Aorta (tissue), 5 donors: ENCODE results near the gene FEV. TPM values are rescaled to one million over a fixed set of nuclear protein-coding genes. Genes with fewer than 3 reads are reported as not detected.

ENCODE experiments used
- ATAC-seq: fragments of 200-7000 bp; cut with Tn5 transposase; one replicate; pipeline ENCODE4 v1.9.1; 2022; ENCODE audit warnings: moderate library complexity; ENCODE audit not compliant: low FRiP score
- DNase-seq, 2 donors: peaks; one replicate each; pipeline ENCODE4 v3.0.0-alpha.2; 2020
- H3K27ac ChIP-seq, 2 donors: one replicate each; pipeline ENCODE4 v1.5.1; 2013; ENCODE audit warnings: low read length in 2 of 2, mild to moderate bottlenecking in 2 of 2, moderate library complexity in 2 of 2, control low read depth in 1 of 2, inconsistent platforms in 1 of 2, low read depth in 1 of 2
- H3K27me3 ChIP-seq, 2 donors: one replicate each; pipeline ENCODE4 v1.6.1; 2013; ENCODE audit warnings: control low read depth in 1 of 2, low read length in 1 of 2, mild to moderate bottlenecking in 1 of 2, moderate library complexity in 1 of 2; ENCODE audit not compliant: insufficient read depth in 2 of 2, control insufficient read depth in 1 of 2
- H3K36me3 ChIP-seq, 2 donors: one replicate each; pipeline ENCODE4 v1.6.1; 2013; ENCODE audit warnings: control low read depth in 1 of 2, low read length in 1 of 2, mild to moderate bottlenecking in 1 of 2; ENCODE audit not compliant: insufficient read depth in 2 of 2, control insufficient read depth in 1 of 2
- H3K4me1 ChIP-seq, 2 donors: one replicate each; pipeline ENCODE4 v1.6.1; 2013; ENCODE audit warnings: low read length in 2 of 2, control low read depth in 1 of 2, mild to moderate bottlenecking in 1 of 2, moderate library complexity in 1 of 2; ENCODE audit not compliant: insufficient read depth in 2 of 2, control insufficient read depth in 1 of 2
- H3K4me3 ChIP-seq, 2 donors: one replicate each; pipeline ENCODE4 v1.5.1; 2013; ENCODE audit warnings: low read length in 2 of 2, control low read depth in 1 of 2, mild to moderate bottlenecking in 1 of 2
- H3K9me3 ChIP-seq: one replicate; pipeline ENCODE4 v1.6.1; 2013; ENCODE audit warnings: mild to moderate bottlenecking, low read length; ENCODE audit not compliant: control insufficient read depth
- WGBS, 2 donors: extraction: QIAGEN DNeasy Blood & Tissue Kit; methylation state at CpG; one replicate each; pipeline ENCODE4 v1.1.7; 2013; 5-methylcytosine and 5-hydroxymethylcytosine counted together
- intact Hi-C, 2 donors: fragments of 100-400 bp; cut with DNase I; formaldehyde crosslinking; loops; one replicate each; pipeline versions ENCODE4 v1.14.2 to v1.15.0; 2022
- long read RNA-seq, 2 donors: library from polyadenylated mRNA; unstranded; transcript quantifications; one replicate each; pipeline ENCODE4 v2.0.0, GENCODE V29; 2020 to 2021
- polyA plus RNA-seq, 2 donors: library from polyadenylated mRNA; stranded (reverse); fragments of 200-250 nt; gene quantifications; one replicate each; pipeline ENCODE4 v1.2.3, GENCODE V29; 2013
- total RNA-seq, 2 donors: library from RNA; stranded (reverse); fragmentation: NEBNext Ultra II Directional; extraction: Animal tissue kit (Norgen Biotek cat#: 25700); gene quantifications; one replicate each; pipeline ENCODE4 v1.2.1, GENCODE V29; 2021
- donor health status: healthy with polysubstance abuse.
- donor health status: Bipolar disorder and iron deficiency.
- donor health status: DM: no; HTN: no; CAD: no.
- donor health status: DM: no; HTN: no; CAD: no.
- donor health status: DM: yes; HTN: yes; CAD: no.

FEV gene
- total RNA-seq: not detected
- polyA plus RNA-seq: 1 to 10 TPM in 1 of 2 donors, not detected in 1; 1.9 TPM
- long read RNA-seq, donor 1: 0 reads
- long read RNA-seq, donor 2: 0 reads

- Histone ChIP-seq H3K27ac (no peak within 1 kb of the TSS), H3K36me3 (no peaks in the 10 kb centered on the region), H3K27me3 (peaks cover 0 to 2% of the 10 kb centered on the region in 2 donors), H3K9me3 (no peaks in the 10 kb centered on the region), H3K4me1 (no peaks in the 10 kb centered on the region), H3K4me3 (no peak within 1 kb of the TSS)
- DNase-seq: peak; percentile 32 to 66
- intact Hi-C loops: no loop called here
- no peak for ATAC-seq
- 0 to 1% methylated on average over 17 to 32 of the region's 32 CpGs for WGBS, 2 donors
Measured at GRCh38 chr2:218985021-218985324, at the start of gene FEV. Gene FEV, minus strand, starts transcription at chr2:218985184. Its CDS starts 109 bp downstream, at chr2:218985075.

GRCh38 chr2:219032051-219032745, 47.2 kb upstream of the FEV start:
- intact Hi-C loops: no loop called here
- Histone ChIP-seq H3K27ac (no peak overlapping the region), H3K27me3 (no peaks in the 10 kb centered on the region), H3K36me3 (no peaks in the 10 kb centered on the region), H3K4me1 (no peaks in the 10 kb centered on the region), H3K4me3 (no peak overlapping the region), H3K9me3 (no peaks in the 10 kb centered on the region)
- 83 to 84% methylated on average over 23 of the region's 23 CpGs for WGBS, 2 donors
- peak in 1 of 2 donors; percentile 56 for DNase-seq
- ATAC-seq: no peak

DNA sequence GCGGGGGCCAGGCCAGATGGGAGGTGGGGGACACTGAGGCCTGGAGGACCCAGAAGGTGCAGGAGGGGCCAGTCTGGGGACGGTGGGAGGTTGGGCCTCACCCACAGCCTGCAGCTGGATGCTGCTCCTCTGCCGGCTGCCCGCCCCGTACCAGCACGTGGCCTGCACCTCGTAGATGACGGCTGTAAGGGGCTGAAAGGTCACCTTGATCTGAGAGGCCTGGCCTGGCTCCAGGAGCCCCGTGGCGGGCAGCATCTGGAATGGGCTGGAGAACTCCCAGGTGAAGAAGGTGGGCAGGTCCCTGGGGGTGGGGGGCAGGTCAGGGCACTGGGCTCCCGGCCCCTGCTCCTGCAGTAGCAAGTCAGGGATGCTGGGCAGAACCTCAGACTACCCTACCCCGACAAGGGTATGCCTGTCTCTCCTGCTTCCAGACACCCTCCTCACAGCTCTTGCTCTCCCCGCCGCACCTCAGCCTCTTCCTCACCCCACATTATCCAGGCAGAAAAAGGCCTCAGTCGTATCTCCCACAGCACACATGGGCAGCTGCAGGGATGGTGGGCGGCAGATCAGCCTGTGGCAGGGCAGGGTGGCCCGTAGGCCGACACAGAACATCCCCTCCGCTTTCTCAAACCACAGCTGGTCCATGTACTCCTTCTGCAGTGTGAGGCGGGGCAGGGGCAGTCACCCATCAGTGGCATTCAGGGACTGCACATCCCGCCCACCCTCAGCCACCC, 46.2 kb upstream of the FEV start:
- intact Hi-C loops: no loop called here
- Histone ChIP-seq H3K27ac (no peak overlapping the region), H3K9me3 (no peaks in the 10 kb centered on the region), H3K27me3 (no peaks in the 10 kb centered on the region), H3K36me3 (no peaks in the 10 kb centered on the region), H3K4me3 (no peak overlapping the region), H3K4me1 (no peaks in the 10 kb centered on the region)
- 83 to 84% methylated on average over 20 to 21 of the region's 21 CpGs for WGBS, 2 donors
- ATAC-seq (no peak), DNase-seq (peak in 1 of 2 donors; percentile 62)

- H3K9me3 ChIP-seq: no peaks in the 10 kb centered on the region
- H3K36me3 ChIP-seq: no peaks in the 10 kb centered on the region
- WGBS, 2 donors: 77 to 83% methylated on average over 16 of the region's 16 CpGs
- intact Hi-C loops: no loop called here
- ATAC-seq (no peak), DNase-seq (peak in 1 of 2 donors; percentile 64)
- H3K27me3 ChIP-seq: no peaks in the 10 kb centered on the region
- H3K4me1 ChIP-seq: no peaks in the 10 kb centered on the region
- H3K4me3 ChIP-seq: no peak overlapping the region
- H3K27ac ChIP-seq: no peak overlapping the region
Measured at GRCh38 chr2:219030177-219030940, 45.4 kb upstream of the FEV start.

- Histone ChIP-seq H3K4me3 (no peak overlapping the region), H3K9me3 (no peaks in the 10 kb centered on the region), H3K36me3 (no peaks in the 10 kb centered on the region), H3K27me3 (no peaks in the 10 kb centered on the region), H3K27ac (no peak overlapping the region), H3K4me1 (no peaks in the 10 kb centered on the region)
- WGBS, 2 donors: 33 to 36% methylated on average over 9 of the region's 9 CpGs
- peak; percentile 81 for ATAC-seq
- intact Hi-C loops: loop anchor here (10.0 kb wide), 1 partner anchor 125 kb away; no protein-coding TSS in a partner anchor
- peak; percentile 83 to 93 for DNase-seq
Measured at GRCh38 chr2:219029829-219030165, 44.8 kb upstream of the FEV start.

- H3K27ac ChIP-seq: no peak overlapping the region
- H3K4me1 ChIP-seq: no peaks in the 10 kb centered on the region
- WGBS, 2 donors: 76 to 77% methylated on average over 13 of the region's 13 CpGs
- intact Hi-C loops: loop anchor here (10.0 kb wide), 1 partner anchor 126 kb away; no protein-coding TSS in a partner anchor
- DNase-seq (peak in 1 of 2 donors; percentile 71), ATAC-seq (peak; percentile 2)
- no peaks in the 10 kb centered on the region for H3K9me3 ChIP-seq
- H3K36me3 ChIP-seq: no peaks in the 10 kb centered on the region
- no peak overlapping the region for H3K4me3 ChIP-seq
- H3K27me3 ChIP-seq: no peaks in the 10 kb centered on the region
Measured at GRCh38 chr2:219028996-219029828, 44.2 kb upstream of the FEV start.

- H3K27me3 ChIP-seq: no peaks in the 10 kb centered on the region
- H3K27ac ChIP-seq: no peak overlapping the region
- WGBS, 2 donors: 81 to 82% methylated on average over 5 of the region's 5 CpGs
- no peaks in the 10 kb centered on the region for H3K4me1 ChIP-seq
- H3K9me3 ChIP-seq: no peaks in the 10 kb centered on the region
- intact Hi-C loops: loop anchor here (10.0 kb wide), 1 partner anchor 127 kb away; no protein-coding TSS in a partner anchor
- H3K4me3 ChIP-seq: no peak overlapping the region
- DNase-seq (peak in 1 of 2 donors; percentile 46), ATAC-seq (no peak)
- no peaks in the 10 kb centered on the region for H3K36me3 ChIP-seq
Measured at GRCh38 chr2:219028141-219028540, 43.2 kb upstream of the FEV start.

GRCh38 chr2:219027511-219028055, 42.6 kb upstream of the FEV start:
- Histone ChIP-seq H3K27me3 (no peaks in the 10 kb centered on the region), H3K36me3 (no peaks in the 10 kb centered on the region), H3K4me1 (no peaks in the 10 kb centered on the region), H3K27ac (no peak overlapping the region), H3K4me3 (no peak overlapping the region), H3K9me3 (no peaks in the 10 kb centered on the region)
- 94 to 95% methylated on average over 22 of the region's 22 CpGs for WGBS, 2 donors
- DNase-seq (peak in 1 of 2 donors; percentile 60), ATAC-seq (no peak)
- intact Hi-C loops: loop anchor here (10.0 kb wide), 1 partner anchor 127 kb away; no protein-coding TSS in a partner anchor
